Fibroblast of villous mesenchyme (primary cell): ENCODE results near the gene ENPP6. TPM values are rescaled to one million over a fixed set of nuclear protein-coding genes. Genes with fewer than 3 reads are reported as not detected.

Experiments used
- DNase-seq: peaks from one replicate; pipeline ENCODE4 v3.0.0-alpha.2; 2010; ENCODE audit warnings: low read depth
- H3K4me3 ChIP-seq: 2 replicates; pipeline ENCODE4 v1.5.1; 2011; ENCODE audit warnings: low read depth, mild to moderate bottlenecking, low read length
- total RNA-seq: library from RNA; depleted of rRNA; stranded (reverse); fragments of >200 nt; gene quantifications from 2 replicates; pipeline ENCODE4 v1.2.3, GENCODE V29; 2012
- TF ChIP-seq, protein P1 (sequence below): IDR thresholded peaks from 2 replicates; pipeline ENCODE4 v1.5.1; 2012; ENCODE audit warnings: low read depth, mild to moderate bottlenecking, low read length; ENCODE audit not compliant: insufficient read depth

Gene ENPP6
- total RNA-seq, 1 donor: not detected

GRCh38 chr4:184096561-184097240 lies 121.0 kb downstream of the ENPP6 start:
- H3K4me3 ChIP-seq: no peak overlapping the region
- DNase-seq: peak; percentile 1

GRCh38 chr4:184094532-184095159 lies 123.0 kb downstream of the ENPP6 start:
- H3K4me3 ChIP-seq: no peak overlapping the region
- TF ChIP-seq, protein P1, sequence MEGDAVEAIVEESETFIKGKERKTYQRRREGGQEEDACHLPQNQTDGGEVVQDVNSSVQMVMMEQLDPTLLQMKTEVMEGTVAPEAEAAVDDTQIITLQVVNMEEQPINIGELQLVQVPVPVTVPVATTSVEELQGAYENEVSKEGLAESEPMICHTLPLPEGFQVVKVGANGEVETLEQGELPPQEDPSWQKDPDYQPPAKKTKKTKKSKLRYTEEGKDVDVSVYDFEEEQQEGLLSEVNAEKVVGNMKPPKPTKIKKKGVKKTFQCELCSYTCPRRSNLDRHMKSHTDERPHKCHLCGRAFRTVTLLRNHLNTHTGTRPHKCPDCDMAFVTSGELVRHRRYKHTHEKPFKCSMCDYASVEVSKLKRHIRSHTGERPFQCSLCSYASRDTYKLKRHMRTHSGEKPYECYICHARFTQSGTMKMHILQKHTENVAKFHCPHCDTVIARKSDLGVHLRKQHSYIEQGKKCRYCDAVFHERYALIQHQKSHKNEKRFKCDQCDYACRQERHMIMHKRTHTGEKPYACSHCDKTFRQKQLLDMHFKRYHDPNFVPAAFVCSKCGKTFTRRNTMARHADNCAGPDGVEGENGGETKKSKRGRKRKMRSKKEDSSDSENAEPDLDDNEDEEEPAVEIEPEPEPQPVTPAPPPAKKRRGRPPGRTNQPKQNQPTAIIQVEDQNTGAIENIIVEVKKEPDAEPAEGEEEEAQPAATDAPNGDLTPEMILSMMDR: no peak
- no peak for DNase-seq

More at GRCh38 chr4:184096561-184097240, 121.0 kb downstream of the ENPP6 start:
- TF ChIP-seq, protein P1: no peak

DNA sequence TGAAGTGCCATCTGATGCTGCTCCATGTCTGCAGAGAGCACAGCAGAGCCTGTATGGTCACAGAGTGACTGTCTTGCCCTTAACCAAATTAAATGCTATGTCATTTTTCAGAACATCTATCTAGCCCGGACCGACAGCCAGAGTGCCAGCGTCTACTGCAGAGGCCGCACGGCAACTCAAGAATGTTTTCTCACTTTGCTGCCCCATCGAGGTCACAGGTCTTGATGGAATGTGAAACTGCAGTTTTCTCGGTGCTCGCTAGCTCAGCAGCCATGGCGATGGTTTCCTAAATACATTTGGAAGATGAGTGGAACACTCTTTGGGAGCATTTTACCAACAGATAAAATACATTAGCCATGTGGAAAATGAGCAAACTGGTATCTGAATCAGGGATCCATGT lies 125.7 kb downstream of the ENPP6 start:
- TF ChIP-seq, protein P1: no peak
- no peak for DNase-seq
- no peak overlapping the region for H3K4me3 ChIP-seq

GRCh38 chr4:184090571-184090970 lies 127.1 kb downstream of the ENPP6 start:
- no peak overlapping the region for H3K4me3 ChIP-seq
- TF ChIP-seq, protein P1: no peak
- DNase-seq: no peak

- TF ChIP-seq, protein P1: no peak
- no peak overlapping the region for H3K4me3 ChIP-seq
- no peak for DNase-seq
Measured at GRCh38 chr4:184080674-184081073, 137.0 kb downstream of the ENPP6 start.

- no peak for DNase-seq
- TF ChIP-seq, protein P1: no peak
- H3K4me3 ChIP-seq: no peak overlapping the region
Measured at GRCh38 chr4:184074677-184075388, 142.8 kb downstream of the ENPP6 start.
